Fibroblast of mammary gland (primary cell): ENCODE data around the gene CLSTN1.
A peak's percentile ranks its signal among the peaks of the same experiment; 100 is the strongest.

Experiments used
- DNase-seq: peaks from one replicate; pipeline ENCODE4 v3.0.0-alpha.2; 2010; ENCODE audit warnings: low read depth
- H3K4me3 ChIP-seq: 2 replicates; pipeline ENCODE4 v1.5.1; 2011; ENCODE audit warnings: low read depth, mild to moderate bottlenecking, low read length, moderate library complexity; ENCODE audit not compliant: control insufficient read depth
- CTCF ChIP-seq: conservative IDR thresholded peaks from 2 replicates; pipeline ENCODE4 v1.5.1; 2011; ENCODE audit warnings: low read depth, low read length, inconsistent platforms; ENCODE audit not compliant: control insufficient read depth, insufficient read depth

Gene CLSTN1

GRCh38 chr1:9728451-9729295 is 95.1 kb downstream of the CLSTN1 start:
- H3K4me3 ChIP-seq = no peak overlapping the region

GRCh38 chr1:9726905-9727595 is 96.7 kb downstream of the CLSTN1 start:
- no peak for TF ChIP-seq CTCF
- no peak overlapping the region for H3K4me3 ChIP-seq
- DNase-seq = no peak

More at GRCh38 chr1:9728451-9729295, 95.1 kb downstream of the CLSTN1 start:
- no peak for DNase-seq
- no peak for TF ChIP-seq CTCF

- DNase-seq = no peak
- H3K4me3 ChIP-seq = no peak overlapping the region
- TF ChIP-seq CTCF = no peak
Measured at GRCh38 chr1:9726406-9726805, 97.4 kb downstream of the CLSTN1 start.

- TF ChIP-seq CTCF = peak; percentile 79
- peak; percentile 61 for DNase-seq
- H3K4me3 ChIP-seq = no peak overlapping the region
Measured at GRCh38 chr1:9724706-9725476, 98.9 kb downstream of the CLSTN1 start.

GRCh38 chr1:9723926-9724325 is 99.8 kb downstream of the CLSTN1 start:
- TF ChIP-seq CTCF = no peak
- no peak for DNase-seq
- no peak overlapping the region for H3K4me3 ChIP-seq

GRCh38 chr1:9723068-9723805 is 100.5 kb downstream of the CLSTN1 start:
- H3K4me3 ChIP-seq = no peak overlapping the region
- TF ChIP-seq CTCF = no peak
- DNase-seq = no peak
